DND-41 (cell line): Measurements from ENCODE around the gene ZCCHC10.

Experiments
- ATAC-seq: fragments of 200-7000 bp; cut with Tn5 transposase; 3 replicates; pipeline ENCODE4 v1.9.1; 2021; ENCODE audit warnings: low read depth; ENCODE audit not compliant: insufficient read depth
- DNase-seq: peaks from one replicate; pipeline ENCODE4 v3.0.0-alpha.2; 2020
- H2AFZ ChIP-seq: 2 replicates; pipeline ENCODE4 v1.6.0; 2012; ENCODE audit warnings: low read depth, low read length
- H3K27ac ChIP-seq: 2 replicates; pipeline ENCODE4 v1.5.1; 2012; ENCODE audit warnings: low read length, inconsistent platforms
- H3K27me3 ChIP-seq: fragments of 200-600 bp; sonication (generic); 2 replicates; pipeline ENCODE4 v1.6.0; 2012; ENCODE audit warnings: low read length, mild to moderate bottlenecking, inconsistent platforms; ENCODE audit not compliant: insufficient read depth, poor library complexity
- H3K36me3 ChIP-seq: 2 replicates; pipeline ENCODE4 v1.5.1; 2012; ENCODE audit warnings: low read length, inconsistent platforms; ENCODE audit not compliant: insufficient read depth
- H3K4me1 ChIP-seq: 2 replicates; pipeline ENCODE4 v1.5.1; 2012; ENCODE audit warnings: mild to moderate bottlenecking, low read length; ENCODE audit not compliant: insufficient read depth
- H3K4me2 ChIP-seq: 2 replicates; pipeline ENCODE4 v1.6.0; 2012; ENCODE audit warnings: mild to moderate bottlenecking, moderate library complexity, low read length, inconsistent platforms; ENCODE audit not compliant: insufficient read depth
- H3K4me3 ChIP-seq, 2 experiments: fragments of 200-600 bp in 1 of 2; shearing (Covaris generic) in 1 of 2; 2 replicates each; pipeline ENCODE4 v1.5.1; 2012 to 2016; ENCODE audit warnings: inconsistent platforms in 2 of 2, low read length in 2 of 2, mild to moderate bottlenecking in 2 of 2, low read depth in 1 of 2, moderate library complexity in 1 of 2
- H3K79me2 ChIP-seq: 2 replicates; pipeline ENCODE4 v1.6.0; 2012; ENCODE audit warnings: low read length, inconsistent platforms; ENCODE audit not compliant: insufficient read depth
- H3K9ac ChIP-seq: 2 replicates; pipeline ENCODE4 v1.6.0; 2012; ENCODE audit warnings: low read depth, mild to moderate bottlenecking, inconsistent platforms, low read length, moderate library complexity
- H3K9me3 ChIP-seq: 2 replicates; pipeline ENCODE4 v1.5.1; 2012; ENCODE audit warnings: low read length, moderate library complexity, mild to moderate bottlenecking, inconsistent platforms; ENCODE audit not compliant: insufficient read depth, severe bottlenecking
- H4K20me1 ChIP-seq: 2 replicates; pipeline ENCODE4 v1.6.0; 2012; ENCODE audit warnings: low read length; ENCODE audit not compliant: insufficient read depth
- CTCF ChIP-seq: IDR thresholded peaks from 2 replicates; pipeline ENCODE4 v1.5.1; 2012; ENCODE audit warnings: borderline replicate concordance, low read length, moderate library complexity, mild to moderate bottlenecking; ENCODE audit not compliant: poor library complexity, severe bottlenecking; ENCODE audit errors: extremely low read depth
- EZH2 ChIP-seq: IDR thresholded peaks from 3 replicates; pipeline ENCODE4 v1.6.1; 2012; ENCODE audit warnings: borderline replicate concordance, low read depth, mild to moderate bottlenecking, moderate library complexity, low read length, inconsistent platforms; ENCODE audit not compliant: severe bottlenecking

Gene ZCCHC10

GRCh38 chr5:133006653-133007052, 19.7 kb downstream of the ZCCHC10 start:
- no peak overlapping the region for H3K4me3 ChIP-seq
- no peak overlapping the region for H3K9ac ChIP-seq
- peaks cover 6% of the 10 kb centered on the region; the same call in 1 of the 2 replicates for H3K79me2 ChIP-seq
- H3K9me3 ChIP-seq = no peaks in the 10 kb centered on the region
- H3K27ac ChIP-seq = no peak overlapping the region
- no peaks in the 10 kb centered on the region for H4K20me1 ChIP-seq
- H3K27me3 ChIP-seq = no peaks in the 10 kb centered on the region
- TF ChIP-seq CTCF = no peak
- no peak overlapping the region for H3K4me2 ChIP-seq
- H3K4me1 ChIP-seq = no peaks in the 10 kb centered on the region
- DNase-seq (no peak), ATAC-seq (no peak)
- peaks cover 29% of the 10 kb centered on the region for H3K36me3 ChIP-seq
- no peak overlapping the region for H2AFZ ChIP-seq

- no peak for TF ChIP-seq EZH2
- TF ChIP-seq CTCF = no peak
- H3K9me3 ChIP-seq = no peaks in the 10 kb centered on the region
- no peak overlapping the region for H3K4me3 ChIP-seq
- peaks cover 19% of the 10 kb centered on the region for H3K36me3 ChIP-seq
- no peak overlapping the region for H3K4me2 ChIP-seq
- no peaks in the 10 kb centered on the region for H3K4me1 ChIP-seq
- DNase-seq = no peak
- H3K27me3 ChIP-seq = no peaks in the 10 kb centered on the region
- no peak overlapping the region for H3K27ac ChIP-seq
- H4K20me1 ChIP-seq = no peaks in the 10 kb centered on the region
- no peak overlapping the region for H3K9ac ChIP-seq
- H3K79me2 ChIP-seq = no peaks in the 10 kb centered on the region
- ATAC-seq = no peak
- no peak overlapping the region for H2AFZ ChIP-seq
Measured at GRCh38 chr5:132999246-132999645, 27.1 kb downstream of the ZCCHC10 start.

GRCh38 chr5:132998556-132998955, 27.8 kb downstream of the ZCCHC10 start:
- peaks cover 16% of the 10 kb centered on the region for H3K36me3 ChIP-seq
- H3K4me1 ChIP-seq = no peaks in the 10 kb centered on the region
- no peak overlapping the region for H3K9ac ChIP-seq
- no peak overlapping the region for H3K4me2 ChIP-seq
- no peak overlapping the region for H3K27ac ChIP-seq
- no peaks in the 10 kb centered on the region for H3K79me2 ChIP-seq
- H3K4me3 ChIP-seq = no peak overlapping the region
- no peaks in the 10 kb centered on the region for H4K20me1 ChIP-seq
- no peak for ATAC-seq
- H3K27me3 ChIP-seq = no peaks in the 10 kb centered on the region
- TF ChIP-seq CTCF = no peak
- no peak for TF ChIP-seq EZH2
- no peaks in the 10 kb centered on the region for H3K9me3 ChIP-seq
- DNase-seq = no peak
- H2AFZ ChIP-seq = no peak overlapping the region

GRCh38 chr5:132996307-132996706, 30.0 kb downstream of the ZCCHC10 start:
- Histone ChIP-seq H4K20me1 (no peaks in the 10 kb centered on the region), H3K9me3 (no peaks in the 10 kb centered on the region), H3K9ac (no peak overlapping the region), H3K36me3 (peaks cover 4% of the 10 kb centered on the region; the same call in 1 of the 2 replicates), H3K4me1 (no peaks in the 10 kb centered on the region), H3K27me3 (no peaks in the 10 kb centered on the region), H3K79me2 (no peaks in the 10 kb centered on the region), H3K4me3 (no peak overlapping the region), H3K27ac (no peak overlapping the region), H2AFZ (no peak overlapping the region), H3K4me2 (no peak overlapping the region)
- TF ChIP-seq EZH2 (no peak), CTCF (no peak)
- ATAC-seq = no peak
- no peak for DNase-seq
